ENCODE results near the gene IL18R1.

IL18R1 gene

GRCh38 chr2:102344397-102344796 is 11.2 kb upstream of the IL18R1 start:
- H3K4me3 ChIP-seq (replicated peaks in 1 of 2; ENCODE audit: low read depth in 2 of 2, low read length in 2 of 2), result no peak overlapping the region
- DNase-seq (ENCODE audit: low read depth in 2 of 2), result no peak
- TF ChIP-seq CTCF (IDR thresholded peaks at IDR 0.05; ENCODE audit: low read depth, low read length), result no peak

DNA sequence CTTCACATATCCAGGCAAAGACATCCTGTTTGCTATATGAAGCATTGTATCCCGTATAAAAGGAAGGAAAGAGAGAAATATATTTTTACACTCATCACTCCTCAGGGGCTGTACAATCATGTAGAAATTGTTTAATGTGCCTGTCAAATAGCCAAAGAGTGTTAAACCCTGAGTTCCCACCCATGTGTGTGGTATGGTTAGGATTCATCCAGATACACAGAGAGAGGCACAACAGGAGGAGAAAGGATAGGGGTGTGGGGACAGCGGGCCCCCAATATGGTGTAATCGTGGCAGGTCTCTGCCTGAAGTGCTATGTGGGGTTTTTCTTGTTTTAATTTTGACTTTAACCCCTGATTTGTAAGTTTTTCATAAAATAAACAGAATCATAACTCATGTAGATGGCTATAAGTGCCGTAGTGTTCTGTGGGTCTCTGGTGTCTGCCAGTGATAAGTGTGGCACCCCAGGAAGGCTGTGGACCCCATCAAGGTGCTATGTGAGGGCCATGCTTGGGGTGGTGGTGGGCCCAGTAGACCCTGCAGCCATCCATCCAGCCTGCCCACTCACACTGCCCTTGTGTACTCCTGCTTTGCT is 10.2 kb upstream of the IL18R1 start:
- TF ChIP-seq CTCF (IDR thresholded peaks at IDR 0.05; ENCODE audit: low read depth, low read length), result no peak
- no peak for DNase-seq (ENCODE audit: low read depth in 2 of 2)
- no peak overlapping the region for H3K4me3 ChIP-seq (replicated peaks in 1 of 2; ENCODE audit: low read depth in 2 of 2, low read length in 2 of 2)

DNA sequence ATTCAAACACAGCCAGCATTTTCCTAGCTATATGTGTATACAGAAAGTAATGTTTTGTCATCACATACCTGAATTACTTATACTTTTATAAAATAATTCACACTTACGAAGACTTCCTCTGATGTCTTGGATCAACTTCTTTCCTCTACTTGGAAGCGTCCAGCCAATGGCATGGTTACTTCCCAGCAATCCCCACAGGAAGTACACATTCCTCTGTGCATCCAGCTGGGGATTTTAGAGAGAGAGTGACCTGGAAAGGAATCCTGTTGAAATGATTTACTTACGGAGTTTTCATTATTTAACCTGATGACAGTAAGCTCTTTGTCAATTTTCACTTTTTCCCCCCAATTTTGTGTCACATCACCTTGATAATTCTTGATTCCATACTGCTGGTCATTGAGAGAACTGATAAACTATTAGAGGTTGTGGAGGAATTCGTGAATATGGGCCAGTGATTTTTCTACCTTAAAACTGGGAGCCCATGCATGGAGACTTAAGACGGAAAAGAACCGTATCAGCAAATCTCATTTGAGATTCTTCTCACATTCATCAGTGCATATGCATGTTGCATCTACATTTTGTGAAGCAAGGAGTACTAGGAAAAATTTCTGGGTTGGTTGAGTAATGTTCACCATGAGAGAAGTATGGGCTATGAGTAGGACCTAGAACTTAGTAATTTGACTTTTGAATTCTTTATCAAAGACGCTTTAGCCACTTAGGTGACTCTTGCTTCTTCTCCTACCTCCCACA is 9.0 kb upstream of the IL18R1 start:
- no peak for DNase-seq (ENCODE audit: low read depth in 2 of 2)
- H3K4me3 ChIP-seq (replicated peaks in 1 of 2; ENCODE audit: low read depth in 2 of 2, low read length in 2 of 2), result no peak overlapping the region
- no peak for TF ChIP-seq CTCF (IDR thresholded peaks at IDR 0.05; ENCODE audit: low read depth, low read length)

GRCh38 chr2:102350137-102350793 is 5.3 kb upstream of the IL18R1 start:
- TF ChIP-seq CTCF (IDR thresholded peaks at IDR 0.05; ENCODE audit: low read depth, low read length), result no peak
- no peak overlapping the region for H3K4me3 ChIP-seq (replicated peaks in 1 of 2; ENCODE audit: low read depth in 2 of 2, low read length in 2 of 2)
- no peak for DNase-seq (ENCODE audit: low read depth in 2 of 2)

DNA sequence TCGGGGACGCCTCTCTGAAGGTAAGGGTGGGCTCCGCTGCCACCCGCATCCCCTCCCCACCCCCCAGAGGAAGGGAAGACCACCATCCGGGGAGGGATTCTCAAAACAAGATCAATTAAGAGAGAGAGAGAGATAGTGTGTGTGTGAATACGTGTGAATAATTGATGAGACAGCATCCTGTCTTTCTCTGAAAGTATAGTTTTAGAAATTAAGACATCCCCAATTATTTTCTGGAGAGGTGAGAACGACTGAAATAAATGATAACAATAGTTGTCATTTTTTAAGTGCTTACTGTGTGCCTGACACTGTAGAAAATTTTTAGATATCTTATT is 751 bp downstream of the IL18R1 start:
- DNase-seq (ENCODE audit: low read depth in 2 of 2), result no peak
- TF ChIP-seq CTCF (IDR thresholded peaks at IDR 0.05; ENCODE audit: low read depth, low read length), result no peak
- H3K4me3 ChIP-seq (replicated peaks in 1 of 2; ENCODE audit: low read depth in 2 of 2, low read length in 2 of 2), result peak overlapping the region; percentile 76 to 92

- TF ChIP-seq CTCF (IDR thresholded peaks at IDR 0.05; ENCODE audit: low read depth, low read length), result no peak
- H3K4me3 ChIP-seq (replicated peaks in 1 of 2; ENCODE audit: low read depth in 2 of 2, low read length in 2 of 2), result peak overlapping the region in 1 of 2 donors; percentile 17
- DNase-seq (ENCODE audit: low read depth in 2 of 2), result no peak
Observed at GRCh38 chr2:102356741-102357140, 1.1 kb downstream of the IL18R1 start.

Measured in cardiac fibroblast (primary cell).